Osteoblast (primary cell): ENCODE measurements around the gene RPA4. TPM values are rescaled to one million over a fixed set of nuclear protein-coding genes. Genes with fewer than 3 reads are reported as not detected.
A peak's percentile ranks its signal among the peaks of the same experiment; 100 is the strongest.
"Not testable (repeated sequence)": the region's sequence is repeated elsewhere in the genome, so short reads cannot be mapped to it uniquely, and the experiment has no call there.

Source experiments
- DNase-seq: peaks from one replicate; pipeline ENCODE4 v3.0.0; 2011; ENCODE audit warnings: low spot score, mixed read lengths; ENCODE audit not compliant: insufficient read length; ENCODE audit errors: missing footprints
- H2AFZ ChIP-seq: 2 replicates; pipeline ENCODE4 v1.6.0; 2011; ENCODE audit warnings: mild to moderate bottlenecking, low read length
- H3K27ac ChIP-seq: 2 replicates; pipeline ENCODE4 v1.5.1; 2011; ENCODE audit warnings: mild to moderate bottlenecking, low read depth, low read length, moderate library complexity
- H3K27me3 ChIP-seq: 2 replicates; pipeline ENCODE4 v1.6.0; 2012; ENCODE audit warnings: mild to moderate bottlenecking, control low read depth, inconsistent platforms, low read length, moderate library complexity; ENCODE audit not compliant: insufficient read depth
- H3K36me3 ChIP-seq: 2 replicates; pipeline ENCODE4 v1.5.1; 2011; ENCODE audit warnings: mild to moderate bottlenecking, low read length, control low read depth, moderate library complexity; ENCODE audit not compliant: insufficient read depth
- H3K4me1 ChIP-seq: 2 replicates; pipeline ENCODE4 v1.5.1; 2011; ENCODE audit warnings: mild to moderate bottlenecking, low read length, control low read depth, moderate library complexity; ENCODE audit not compliant: insufficient read depth
- H3K4me2 ChIP-seq: 2 replicates; pipeline ENCODE4 v1.6.0; 2011; ENCODE audit warnings: mild to moderate bottlenecking, low read length; ENCODE audit not compliant: insufficient read depth
- H3K4me3 ChIP-seq: fragments of 200-600 bp; sonication (generic); 3 replicates; pipeline ENCODE4 v1.5.1; 2012; ENCODE audit warnings: mild to moderate bottlenecking, low read length, inconsistent platforms; ENCODE audit not compliant: insufficient read depth
- H3K79me2 ChIP-seq: 2 replicates; pipeline ENCODE4 v1.6.0; 2012; ENCODE audit warnings: mild to moderate bottlenecking, low read length, control low read depth, inconsistent platforms; ENCODE audit not compliant: insufficient read depth
- H3K9me3 ChIP-seq: 2 replicates; pipeline ENCODE4 v1.5.1; 2011; ENCODE audit warnings: low read depth, low read length, control low read depth
- H4K20me1 ChIP-seq: 2 replicates; pipeline ENCODE4 v1.6.0; 2012; ENCODE audit warnings: mild to moderate bottlenecking, low read length, control low read depth; ENCODE audit not compliant: insufficient read depth
- CTCF ChIP-seq: IDR thresholded peaks from 2 replicates; pipeline ENCODE4 v1.5.1; 2011; ENCODE audit warnings: mild to moderate bottlenecking, low read depth, low read length, moderate library complexity; ENCODE audit errors: extremely low read depth
- total RNA-seq: library from RNA; depleted of rRNA; stranded (reverse); fragments of >200 nt; gene quantifications from 2 replicates; pipeline ENCODE4 v1.2.3, GENCODE V29; 2012

The RPA4 gene
- total RNA-seq, 1 donor: 1.1 TPM

- Histone ChIP-seq H3K4me2 (no peak overlapping the region), H3K27ac (no peak overlapping the region), H3K9me3 (no peaks in the 10 kb centered on the region), H2AFZ (no peak overlapping the region), H3K36me3 (no peaks in the 10 kb centered on the region), H3K4me3 (no peak overlapping the region), H3K4me1 (no peaks in the 10 kb centered on the region), H3K27me3 (no peaks in the 10 kb centered on the region), H3K79me2 (no peaks in the 10 kb centered on the region), H4K20me1 (no peaks in the 10 kb centered on the region)
- no peak for DNase-seq
- TF ChIP-seq CTCF: no peak
Observed at GRCh38 chrX:96838537-96838936, 45.2 kb upstream of the RPA4 start.

GRCh38 chrX:96841325-96841724 is 42.4 kb upstream of the RPA4 start:
- Histone ChIP-seq H3K27ac (no peak overlapping the region), H3K4me1 (no peaks in the 10 kb centered on the region), H3K79me2 (no peaks in the 10 kb centered on the region), H3K27me3 (no peaks in the 10 kb centered on the region), H3K4me2 (no peak overlapping the region), H3K4me3 (no peak overlapping the region), H2AFZ (no peak overlapping the region), H4K20me1 (no peaks in the 10 kb centered on the region), H3K9me3 (no peaks in the 10 kb centered on the region), H3K36me3 (no peaks in the 10 kb centered on the region)
- TF ChIP-seq CTCF: no peak
- no peak for DNase-seq

- H3K4me3 ChIP-seq, H3K36me3 ChIP-seq, H3K4me2 ChIP-seq, H3K4me1 ChIP-seq, H4K20me1 ChIP-seq, H3K9me3 ChIP-seq, H3K27ac ChIP-seq, DNase-seq, H3K27me3 ChIP-seq, H2AFZ ChIP-seq, H3K79me2 ChIP-seq: not testable (repeated sequence)
Observed at GRCh38 chrX:96841866-96842265, 41.8 kb upstream of the RPA4 start.

DNA sequence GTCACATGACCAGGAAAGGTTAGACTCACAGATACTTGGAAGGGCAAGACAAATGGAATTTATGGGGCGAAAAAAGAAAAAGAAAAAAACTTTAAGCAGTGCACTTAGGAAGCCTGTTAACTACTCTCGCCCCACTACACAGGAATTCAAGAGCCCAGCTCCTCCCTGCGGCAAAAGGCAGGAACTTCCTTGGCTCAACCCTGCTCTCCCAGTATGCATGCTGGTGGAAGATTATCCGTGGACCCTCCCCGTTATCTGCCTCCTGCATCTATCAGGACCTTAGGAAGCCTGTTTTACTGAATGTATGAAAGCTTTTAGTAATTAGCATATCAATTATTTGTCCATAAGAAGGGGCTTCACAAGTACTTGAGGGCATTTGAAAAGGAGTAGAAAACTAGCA is 40.1 kb upstream of the RPA4 start:
- DNase-seq: no peak
- H3K4me2 ChIP-seq: no peak overlapping the region

More for the DNA sequence above, 40.1 kb upstream of the RPA4 start:
- no peaks in the 10 kb centered on the region for H3K4me1 ChIP-seq
- no peaks in the 10 kb centered on the region for H3K9me3 ChIP-seq
- TF ChIP-seq CTCF: peak; percentile 21
- H3K4me3 ChIP-seq: no peak overlapping the region
- no peaks in the 10 kb centered on the region for H4K20me1 ChIP-seq
- no peak overlapping the region for H3K27ac ChIP-seq
- no peaks in the 10 kb centered on the region for H3K27me3 ChIP-seq
- no peak overlapping the region for H2AFZ ChIP-seq
- no peaks in the 10 kb centered on the region for H3K36me3 ChIP-seq
- no peaks in the 10 kb centered on the region for H3K79me2 ChIP-seq
